PC-9 (cell line): ENCODE measurements around the gene RIOX2.

Experiments
- CTCF ChIP-seq: fragments of 200-600 bp; sonication (generic); conservative IDR thresholded peaks from 2 replicates; pipeline ENCODE4 v1.6.1; 2017; ENCODE audit warnings: mixed run types, antibody characterized with exemption, mild to moderate bottlenecking, moderate library complexity
- EZH2 ChIP-seq: fragments of 200-600 bp; sonication (generic); IDR thresholded peaks from 2 replicates; pipeline ENCODE4 v1.8.0; 2017; ENCODE audit warnings: antibody characterized with exemption, low read depth

GRCh38 chr3:98014268-98014585 is 42.0 kb upstream of the RIOX2 start:
- TF ChIP-seq CTCF (no peak), EZH2 (no peak)
